Femur (tissue), 1 donor: Measurements from ENCODE around the gene RORB.

ENCODE experiments used
- DNase-seq: peaks from one replicate; pipeline ENCODE4 v3.0.0-alpha.2; 2017

RORB gene

DNA sequence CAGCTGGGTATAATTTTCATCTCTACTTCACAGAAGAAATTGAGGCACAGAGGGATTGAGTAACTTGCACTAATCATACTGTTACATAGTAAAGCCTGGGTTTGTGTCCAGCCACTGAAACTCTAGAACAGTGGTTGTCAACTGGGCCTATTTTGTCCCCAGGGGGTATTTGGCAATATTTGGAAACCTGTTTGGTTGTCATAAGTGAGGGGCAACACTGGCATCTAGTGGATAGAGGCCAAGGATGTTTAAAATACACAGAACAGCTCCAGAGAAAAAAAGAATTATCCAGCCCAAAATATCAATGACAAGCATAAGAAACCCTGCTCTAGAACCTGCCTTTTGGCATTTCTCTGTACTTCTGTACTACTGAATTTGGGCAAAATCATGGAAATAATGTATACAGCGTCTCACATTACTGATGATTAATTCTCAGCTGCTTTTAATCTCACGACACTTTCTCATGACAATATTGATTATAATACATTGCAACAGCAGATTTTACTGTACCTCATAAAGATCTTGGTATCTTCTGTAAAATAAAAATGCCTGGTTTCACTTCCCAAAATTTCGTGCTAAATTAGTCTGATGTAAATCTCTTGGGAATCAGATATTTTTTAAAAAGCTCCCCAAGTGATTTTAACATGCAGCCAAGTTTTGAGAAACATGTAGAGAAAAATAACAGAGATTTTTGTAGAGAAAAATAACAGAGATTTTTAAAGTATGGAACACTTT is 112.7 kb downstream of the RORB start:
- no peak for DNase-seq

DNA sequence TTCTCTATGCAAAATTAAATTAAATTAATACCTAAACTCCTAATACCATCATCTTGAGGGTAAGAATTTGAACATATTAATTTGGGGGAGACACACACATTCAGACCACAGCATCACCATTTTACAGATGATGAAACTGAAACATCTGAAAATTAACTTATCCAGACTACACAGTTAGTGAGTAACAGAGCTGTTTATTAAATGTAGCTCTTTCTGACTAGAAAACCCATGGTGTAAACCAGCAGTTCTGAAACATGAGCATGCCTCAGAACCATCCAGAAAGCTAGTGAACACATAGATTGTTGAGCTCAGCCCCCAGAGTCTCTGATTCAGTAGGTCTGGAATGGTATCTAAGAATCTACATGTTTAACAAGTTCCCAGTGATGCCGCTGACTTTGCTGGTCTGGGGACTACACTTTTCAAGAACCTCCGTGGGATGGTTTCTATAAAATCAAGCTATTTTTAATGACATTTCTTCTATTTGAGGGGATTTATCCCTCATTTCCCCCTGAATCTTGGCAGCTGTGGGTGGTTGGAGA is 113.5 kb downstream of the RORB start:
- DNase-seq = no peak

DNA sequence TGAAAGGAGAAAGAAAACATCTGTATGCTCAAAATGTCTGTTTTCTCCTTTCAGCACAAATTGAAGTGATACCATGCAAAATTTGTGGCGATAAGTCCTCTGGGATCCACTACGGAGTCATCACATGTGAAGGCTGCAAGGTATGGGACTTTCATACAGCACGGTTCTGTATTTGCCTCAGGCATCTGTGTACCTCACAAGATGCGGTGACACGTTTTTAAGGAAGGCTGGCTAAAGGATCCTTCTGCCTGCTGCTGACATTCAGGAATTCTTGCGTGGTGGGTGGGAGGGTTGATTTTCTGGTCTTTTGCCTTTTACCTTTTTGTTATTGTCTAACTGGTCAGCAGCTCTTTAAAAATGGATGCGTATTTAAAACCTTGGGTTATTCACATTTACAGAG is 133.1 kb downstream of the RORB start:
- DNase-seq = no peak

GRCh38 chr9:74639112-74639511 is 142.0 kb downstream of the RORB start:
- no peak for DNase-seq

DNA sequence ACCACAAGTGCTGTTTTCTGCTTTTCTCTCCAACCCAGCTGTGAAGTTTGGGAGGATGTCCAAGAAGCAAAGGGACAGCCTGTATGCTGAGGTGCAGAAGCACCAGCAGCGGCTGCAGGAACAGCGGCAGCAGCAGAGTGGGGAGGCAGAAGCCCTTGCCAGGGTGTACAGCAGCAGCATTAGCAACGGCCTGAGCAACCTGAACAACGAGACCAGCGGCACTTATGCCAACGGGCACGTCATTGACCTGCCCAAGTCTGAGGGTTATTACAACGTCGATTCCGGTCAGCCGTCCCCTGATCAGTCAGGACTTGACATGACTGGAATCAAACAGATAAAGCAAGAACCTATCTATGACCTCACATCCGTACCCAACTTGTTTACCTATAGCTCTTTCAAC is 145.2 kb downstream of the RORB start:
- no peak for DNase-seq

DNA sequence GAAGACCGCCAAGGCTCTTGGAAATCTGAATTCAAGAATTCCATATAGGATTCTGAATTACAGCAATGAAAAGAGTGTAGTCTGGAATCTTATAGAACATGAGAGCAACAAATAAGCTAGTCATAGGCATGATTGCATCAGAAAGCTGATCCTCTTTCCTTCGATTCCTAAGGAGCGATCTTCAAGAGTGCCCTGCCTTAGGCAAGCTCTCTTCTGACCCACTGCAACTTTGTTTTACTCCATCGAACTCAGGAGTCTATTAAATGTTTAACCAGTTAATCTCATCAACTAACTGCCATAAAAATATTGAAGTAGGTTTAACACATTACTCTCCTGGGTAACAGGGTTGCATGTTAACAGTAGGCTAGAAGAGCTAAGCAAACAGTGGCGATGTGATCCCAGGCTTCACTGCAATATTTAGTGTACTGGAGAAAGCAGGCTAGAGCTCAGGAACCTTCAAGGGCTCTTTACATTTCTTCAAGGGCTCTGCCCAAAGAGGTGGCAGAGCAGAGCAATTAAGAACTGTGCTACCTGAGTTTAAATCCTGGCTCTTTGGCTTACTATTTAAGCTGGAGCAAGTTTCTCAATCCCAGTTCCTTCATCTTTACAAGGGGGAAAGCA is 146.3 kb downstream of the RORB start:
- DNase-seq = no peak

GRCh38 chr9:74644023-74644422 is 146.9 kb downstream of the RORB start:
- no peak for DNase-seq

DNA sequence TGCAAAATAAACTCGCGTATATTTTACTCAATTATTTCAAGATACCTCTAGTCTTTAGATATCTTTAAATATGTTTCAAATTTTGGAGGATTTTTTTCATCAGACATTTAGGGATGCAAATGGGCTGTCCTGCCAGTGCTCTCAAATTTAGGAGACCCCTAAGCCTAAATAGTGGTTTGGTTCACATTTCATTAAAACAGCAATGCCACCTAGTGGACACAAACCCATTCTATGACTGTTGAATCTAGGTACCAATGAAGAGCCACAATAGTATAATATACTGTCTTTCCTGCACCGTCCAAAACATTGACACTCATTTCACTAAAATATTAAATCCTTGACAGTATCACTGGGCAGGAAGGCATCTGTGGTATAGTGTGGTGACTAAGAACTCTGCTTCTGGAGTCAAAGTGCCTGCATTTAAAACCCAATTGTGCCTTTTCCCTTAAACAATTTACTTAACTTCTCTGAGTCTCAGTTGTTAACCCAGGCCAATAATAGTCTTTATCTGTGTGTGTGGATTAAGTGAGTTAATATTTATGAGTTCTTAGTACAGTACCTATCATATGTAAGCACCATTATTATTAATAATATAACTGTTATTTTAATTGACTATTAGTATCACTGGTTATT is 148.0 kb downstream of the RORB start:
- DNase-seq = no peak

DNA sequence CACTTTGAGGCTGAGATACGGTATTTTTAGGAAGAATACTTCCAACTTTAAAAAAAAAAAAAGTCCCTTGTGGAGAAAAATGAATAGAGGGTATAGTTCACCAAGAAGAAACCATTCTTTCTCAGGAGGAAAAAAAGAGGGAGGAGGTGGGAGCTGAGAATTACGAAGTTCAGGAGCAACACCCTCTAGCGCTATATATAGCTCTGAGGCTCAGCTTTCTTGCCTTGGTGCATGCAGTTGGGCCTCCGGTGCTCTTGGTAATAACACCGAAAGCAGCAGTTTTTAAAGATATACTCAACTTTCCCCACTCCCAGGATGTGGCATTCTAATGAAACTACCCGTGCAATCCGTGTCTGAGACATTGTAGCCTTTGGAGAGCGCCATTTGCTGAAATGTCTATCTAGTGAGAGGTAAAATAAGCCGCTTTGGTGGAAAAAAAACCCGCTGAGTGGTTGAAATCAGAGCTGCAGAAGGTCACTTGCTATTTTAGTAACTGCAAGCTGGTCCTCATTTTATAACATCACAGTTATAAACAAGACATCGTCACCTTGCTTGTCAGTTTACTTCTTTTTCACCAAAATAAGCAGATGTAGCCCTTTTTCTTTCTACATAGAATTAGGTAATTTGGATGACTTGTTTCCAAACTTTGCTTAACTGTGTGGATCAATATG is 156.4 kb downstream of the RORB start:
- DNase-seq = no peak

DNA sequence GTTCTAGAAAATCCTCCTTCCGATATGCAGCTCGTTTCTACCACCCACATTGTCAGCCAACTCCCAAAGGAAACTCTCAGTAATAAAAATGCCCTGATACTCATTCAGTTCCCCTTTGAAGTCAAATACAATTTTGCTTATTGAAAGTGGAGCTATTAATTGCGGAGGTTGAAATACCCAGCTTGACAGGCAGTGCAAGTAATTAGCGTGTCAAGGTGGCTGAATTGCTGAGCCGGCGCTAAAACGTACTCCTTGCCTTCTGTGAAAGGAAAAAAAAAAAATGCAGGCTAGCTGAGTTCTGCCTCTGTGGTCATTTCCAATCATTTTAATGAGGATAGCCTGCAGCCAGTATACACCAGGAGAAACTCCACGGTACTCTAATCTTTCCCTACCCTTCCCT is 165.5 kb downstream of the RORB start:
- no peak for DNase-seq

GRCh38 chr9:74663439-74663838 is 166.3 kb downstream of the RORB start:
- DNase-seq = no peak

DNA sequence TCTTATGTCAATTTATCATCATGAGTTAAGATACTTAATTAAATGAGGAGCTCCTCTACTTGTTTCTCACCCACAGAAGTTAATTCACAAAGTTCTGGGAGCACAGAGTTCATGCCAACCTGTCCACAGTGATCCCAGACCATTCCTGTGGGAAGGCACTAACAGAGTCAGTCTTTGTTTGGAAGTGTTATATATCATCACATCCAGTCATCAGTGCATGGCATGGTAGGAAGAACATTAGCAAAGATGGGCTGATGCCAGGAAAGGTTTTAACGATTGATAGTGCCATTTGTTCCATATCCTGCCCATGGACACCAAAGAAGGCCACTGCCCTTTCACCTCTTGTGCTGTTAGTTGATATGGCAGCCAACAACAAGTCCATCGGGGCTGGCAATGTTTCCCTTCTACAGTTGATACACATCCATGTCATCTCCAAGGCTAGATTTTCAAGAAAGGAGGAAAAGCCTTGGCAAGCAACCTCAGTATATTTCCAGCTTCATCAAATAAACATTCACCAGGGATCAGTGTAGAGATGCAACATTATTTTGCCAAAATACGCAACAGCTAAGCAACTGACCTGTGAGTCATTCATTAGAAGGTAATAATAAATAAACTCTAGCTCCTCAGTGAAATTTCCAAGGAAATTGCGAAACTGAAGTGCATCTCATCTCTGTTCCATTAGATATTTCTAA is 169.6 kb downstream of the RORB start:
- no peak for DNase-seq

GRCh38 chr9:74672237-74672636 is 175.1 kb downstream of the RORB start:
- DNase-seq = no peak

GRCh38 chr9:74674077-74674476 is 176.9 kb downstream of the RORB start:
- no peak for DNase-seq

GRCh38 chr9:74681906-74682305 is 184.8 kb downstream of the RORB start:
- DNase-seq = no peak

DNA sequence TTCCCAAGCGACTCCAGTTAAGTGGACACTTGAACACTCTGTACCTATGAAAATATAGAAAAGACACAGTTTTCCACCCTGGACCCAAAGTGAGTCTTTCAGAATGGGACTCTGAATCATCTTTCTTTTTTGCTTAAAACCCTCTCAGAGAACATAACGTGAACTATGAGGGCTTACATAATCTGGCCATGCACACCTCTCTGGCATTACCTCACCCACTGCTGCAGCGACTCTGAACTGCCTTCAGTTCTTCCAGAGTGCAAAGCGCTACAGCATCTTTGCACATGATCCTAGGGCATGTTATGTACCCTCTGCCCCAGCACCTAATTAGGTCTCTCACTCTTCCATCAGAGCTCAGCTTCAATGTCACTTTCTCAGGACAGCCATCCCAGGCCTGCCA is 186.2 kb downstream of the RORB start:
- DNase-seq = no peak

DNA sequence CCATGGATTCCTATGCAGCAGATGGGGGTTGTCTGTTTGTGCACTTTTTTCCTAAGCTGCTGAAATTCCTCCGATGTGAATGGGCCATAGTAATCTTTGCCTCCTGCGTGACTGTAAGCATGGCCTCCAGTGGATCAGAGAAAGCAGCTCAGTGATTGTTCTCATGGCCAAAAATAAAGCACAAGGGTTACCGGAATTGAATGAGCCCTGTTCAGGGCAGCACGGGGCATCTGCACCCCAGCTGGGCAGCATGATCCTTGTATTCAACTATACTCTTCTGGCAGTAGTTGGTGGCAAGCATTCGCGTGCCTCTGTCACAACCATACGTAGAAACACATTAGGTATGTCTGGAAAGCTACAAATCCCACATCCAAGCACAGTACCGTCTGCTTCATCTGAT is 193.9 kb downstream of the RORB start:
- DNase-seq = no peak

GRCh38 chr9:74696520-74696919 is 199.4 kb downstream of the RORB start:
- DNase-seq = no peak

DNA sequence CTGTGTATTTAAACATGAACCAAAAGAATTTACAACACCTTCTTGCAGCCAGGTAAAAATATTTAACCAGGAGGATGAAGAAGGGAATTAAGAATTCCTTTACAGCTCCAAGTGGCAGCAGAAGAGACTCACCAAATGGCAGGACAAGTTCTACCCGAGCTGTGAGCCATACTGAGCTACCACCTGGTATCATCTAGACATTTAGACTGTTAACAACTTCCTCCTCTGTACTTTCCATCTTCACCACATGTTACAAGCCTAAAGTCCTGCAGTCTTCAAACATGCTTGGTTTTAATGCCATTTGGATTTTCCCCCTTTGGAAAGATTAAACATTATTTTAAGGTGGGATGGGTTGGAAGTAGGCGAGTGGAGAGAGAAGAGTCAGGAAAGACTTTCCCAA is 200.4 kb downstream of the RORB start:
- DNase-seq = no peak

DNA sequence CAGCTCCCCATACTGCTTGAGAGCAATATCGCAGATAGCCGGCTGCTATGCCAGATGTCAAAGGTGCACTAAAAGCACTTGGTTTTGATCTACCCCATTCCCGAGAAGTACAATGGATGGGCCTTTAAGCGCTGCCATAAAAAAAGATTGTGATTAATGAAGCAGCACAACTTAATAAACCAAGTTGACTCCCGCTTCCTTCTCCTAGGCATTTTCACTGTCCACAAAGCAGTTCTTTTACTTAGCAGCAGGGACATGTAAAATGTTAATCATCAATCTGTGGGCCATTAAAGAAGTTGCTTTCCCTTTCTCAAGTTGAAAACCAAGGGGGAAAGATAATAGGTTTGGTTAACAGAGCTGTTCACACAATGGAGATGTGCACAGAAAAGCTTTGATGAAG is 214.2 kb downstream of the RORB start:
- DNase-seq = no peak

DNA sequence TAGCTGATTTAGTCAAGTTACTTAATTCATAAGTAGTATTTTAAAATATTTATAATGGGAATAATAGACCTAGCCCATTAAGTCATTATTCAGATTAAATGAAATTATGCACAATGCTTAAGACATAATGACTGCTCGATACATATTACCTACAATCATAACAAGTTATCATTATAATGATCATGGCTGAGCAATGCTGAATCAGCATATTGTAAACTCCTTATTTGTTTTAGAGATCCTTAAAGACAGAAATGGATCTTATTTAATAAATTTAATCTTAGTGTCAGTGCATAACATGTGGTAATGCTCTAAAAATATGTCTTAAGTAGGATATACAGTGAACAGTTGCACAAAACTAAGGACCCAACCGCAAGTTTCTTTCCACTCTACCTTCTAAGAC is 221.6 kb downstream of the RORB start:
- no peak for DNase-seq

DNA sequence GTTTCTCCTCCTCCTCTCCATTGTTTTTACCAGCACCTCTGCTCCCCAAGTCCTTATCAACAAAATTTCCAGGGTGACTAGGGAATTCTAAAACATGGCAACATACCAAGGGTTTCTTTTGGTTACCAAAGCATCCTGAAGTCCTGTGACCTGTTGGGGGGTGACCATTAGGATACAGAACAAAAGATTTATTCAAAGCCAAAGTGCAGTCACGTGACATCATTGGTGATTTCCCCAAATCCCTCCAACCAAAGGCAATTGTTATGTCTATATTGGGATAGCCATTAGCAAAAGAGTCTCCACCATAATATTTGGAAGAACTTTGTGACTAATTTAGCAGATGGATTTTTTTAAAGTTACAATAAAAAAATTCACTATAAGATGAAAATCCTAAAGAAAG is 222.2 kb downstream of the RORB start:
- DNase-seq = no peak
